HL-60/S4 treated with phorbol 12-myristate 13-acetate at 8.2 ng/mL for 4 days and 3 days (cell line): ENCODE results near the gene INTS14.
"Not testable (repeated sequence)": the region's sequence is repeated elsewhere in the genome, so short reads cannot be mapped to it uniquely, and the experiment has no call there.

Source experiments
- in situ Hi-C: fragments of 300-500 bp; cut with MboI; formaldehyde crosslinking; loops from 2 replicates; pipeline ENCODE4 v1.15.0; 2022; ENCODE audit warnings: low sequenced_read_pairs

Gene INTS14

DNA sequence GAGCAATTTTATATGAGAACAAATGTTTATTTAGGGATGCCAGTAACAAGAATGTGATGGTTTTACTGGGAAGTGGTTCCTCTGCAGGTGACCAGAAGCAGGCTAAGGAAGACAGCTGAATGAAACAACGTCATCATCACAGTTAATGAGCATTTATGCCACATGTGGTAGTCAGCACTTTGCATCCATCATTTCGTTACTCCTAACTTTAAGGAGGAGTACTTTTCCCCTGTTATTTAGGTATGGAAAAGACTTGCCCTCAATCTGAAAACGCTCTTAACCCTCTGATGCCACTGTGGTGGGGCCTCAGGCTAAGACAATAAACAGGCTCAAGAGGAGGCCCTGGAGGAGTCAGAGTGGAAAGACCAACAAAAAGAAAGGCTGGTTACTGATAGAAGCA is 31.2 kb downstream of the INTS14 start:
- in situ Hi-C loops, result no loop called here

DNA sequence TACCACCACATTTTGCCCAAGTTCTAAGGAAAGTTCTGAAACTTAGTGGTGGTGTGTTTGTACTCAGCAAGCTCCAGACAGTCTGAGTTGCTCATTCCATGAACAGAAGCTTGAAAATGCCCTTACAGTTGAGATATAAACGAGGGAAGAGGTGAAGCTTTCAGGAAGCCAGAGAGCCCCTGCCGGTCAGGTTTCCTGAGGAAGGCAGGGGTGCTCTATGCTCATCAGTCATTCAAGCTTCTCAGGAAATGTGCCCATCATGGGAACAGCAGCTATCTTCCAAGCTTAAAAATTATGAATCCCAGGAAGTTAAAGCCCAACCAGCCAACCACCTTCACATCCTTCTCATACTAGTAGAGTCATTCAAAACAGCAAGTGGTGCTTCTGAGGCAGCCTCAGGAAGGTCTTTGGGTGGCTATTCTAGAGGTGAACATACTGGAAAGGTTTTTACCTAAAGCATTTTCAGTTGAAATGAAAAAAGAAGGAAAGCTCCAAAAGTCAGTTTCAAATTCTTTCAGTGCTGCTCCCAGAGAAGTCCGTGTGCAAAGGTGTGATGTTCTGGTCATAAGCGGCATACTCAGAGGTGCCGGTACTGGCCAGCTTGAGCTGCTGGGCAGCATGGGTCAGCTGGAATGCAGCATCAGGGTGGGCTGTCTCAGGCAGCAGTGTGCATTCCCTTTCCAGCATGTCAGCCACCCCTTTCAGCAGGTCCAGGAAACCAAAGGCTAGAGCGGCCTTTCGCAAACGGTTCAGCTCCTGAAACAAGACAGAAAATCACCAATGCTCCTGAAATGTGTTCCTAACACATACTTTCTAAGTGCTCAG is 31.8 kb downstream of the INTS14 start:
- in situ Hi-C loops, result no loop called here

DNA sequence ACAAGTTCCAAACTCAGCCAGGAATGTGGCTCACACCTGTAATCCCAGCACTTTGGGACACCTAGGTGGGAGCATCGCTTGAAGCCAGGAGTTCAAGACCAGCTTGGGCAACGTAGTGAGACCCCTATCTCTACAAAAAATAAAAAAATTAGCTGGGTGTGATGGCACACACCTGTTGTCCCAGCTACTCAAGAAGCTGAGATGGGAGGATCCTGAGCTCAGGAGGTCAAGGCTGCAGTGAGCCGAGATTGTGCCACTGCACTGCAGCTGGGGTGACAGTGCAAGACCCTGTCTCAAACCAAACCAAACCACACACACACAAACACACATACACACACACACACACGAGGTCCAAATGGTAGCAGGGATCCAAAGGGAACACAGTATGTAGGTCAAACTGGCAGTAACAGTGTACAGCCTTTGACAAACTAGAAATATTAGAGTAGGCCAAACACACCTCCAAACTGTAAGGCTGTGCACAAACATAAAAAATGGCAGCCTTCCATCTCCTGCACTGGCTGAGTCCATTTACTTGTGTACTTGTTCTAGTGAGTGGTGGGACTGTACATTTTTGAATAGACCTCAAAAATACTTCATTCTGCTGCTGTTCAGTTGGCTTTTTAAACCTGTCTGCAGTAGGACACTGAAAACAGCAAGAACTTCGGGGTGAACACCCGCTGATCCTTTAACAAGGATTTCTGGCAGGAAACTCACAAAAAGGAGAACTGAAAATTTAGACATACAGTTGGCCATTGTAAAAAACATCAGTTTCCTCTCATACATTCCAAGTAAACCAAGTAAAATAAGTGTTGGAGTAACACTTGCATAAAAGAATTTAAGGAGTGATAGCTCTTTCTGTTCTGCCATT is 33.6 kb downstream of the INTS14 start:
- in situ Hi-C loops, result no loop called here

DNA sequence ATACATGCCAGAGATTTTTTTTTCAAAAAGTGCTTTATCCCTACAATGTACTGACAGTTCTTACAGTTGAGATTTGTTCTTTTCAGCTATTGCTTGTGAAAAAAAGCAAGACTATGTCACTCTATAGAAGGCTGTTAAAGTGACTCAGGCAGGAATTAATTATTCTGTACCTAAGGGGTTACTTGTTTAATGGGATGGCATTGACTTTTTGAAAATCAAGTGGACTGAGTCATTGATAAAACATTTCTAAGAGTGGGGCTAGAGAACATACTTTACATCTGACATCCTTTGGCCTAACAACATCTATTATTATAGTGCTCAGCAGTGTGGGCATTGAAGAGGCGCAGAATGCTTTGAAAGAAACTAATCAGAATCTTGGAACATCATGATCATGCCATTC is 34.3 kb downstream of the INTS14 start:
- in situ Hi-C loops, result no loop called here

DNA sequence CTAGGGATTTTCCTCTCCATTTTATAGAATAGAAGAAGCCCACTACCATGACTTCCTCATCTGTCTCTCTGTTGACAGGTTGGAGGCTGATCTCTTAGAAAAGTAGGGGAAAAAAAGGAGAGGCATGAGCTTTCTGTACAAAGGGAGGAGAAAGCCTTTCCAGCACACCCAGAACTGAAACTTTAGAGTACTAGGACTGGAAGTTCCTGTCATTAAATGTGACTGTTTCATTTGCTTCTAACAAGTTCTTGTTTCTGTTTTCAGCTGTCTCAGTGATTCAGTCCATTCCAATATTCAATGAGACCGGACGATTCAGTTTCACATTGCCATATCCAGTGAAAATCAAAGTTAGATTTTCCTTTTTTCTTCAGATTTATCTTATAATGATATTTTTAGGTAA is 39.0 kb downstream of the INTS14 start:
- in situ Hi-C loops, result no loop called here

DNA sequence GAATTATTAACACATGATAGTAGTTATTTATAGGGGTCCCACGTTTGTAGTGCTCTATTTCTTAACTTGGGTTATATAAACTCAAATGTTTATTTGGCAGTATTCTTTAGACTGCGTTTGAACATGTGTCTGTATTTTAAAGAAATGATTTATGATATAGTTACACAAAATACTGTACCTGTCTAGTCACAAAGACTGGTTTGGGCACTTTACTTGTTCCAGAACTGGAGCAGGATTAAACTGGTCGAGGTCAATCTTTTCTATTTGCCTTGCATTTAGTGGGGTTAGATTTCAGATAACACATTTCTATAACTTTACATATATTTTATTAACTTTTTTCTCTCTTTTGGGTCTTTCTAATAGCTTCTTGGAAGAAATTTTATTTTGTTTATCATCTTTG is 41.2 kb downstream of the INTS14 start:
- in situ Hi-C loops, result no loop called here

DNA sequence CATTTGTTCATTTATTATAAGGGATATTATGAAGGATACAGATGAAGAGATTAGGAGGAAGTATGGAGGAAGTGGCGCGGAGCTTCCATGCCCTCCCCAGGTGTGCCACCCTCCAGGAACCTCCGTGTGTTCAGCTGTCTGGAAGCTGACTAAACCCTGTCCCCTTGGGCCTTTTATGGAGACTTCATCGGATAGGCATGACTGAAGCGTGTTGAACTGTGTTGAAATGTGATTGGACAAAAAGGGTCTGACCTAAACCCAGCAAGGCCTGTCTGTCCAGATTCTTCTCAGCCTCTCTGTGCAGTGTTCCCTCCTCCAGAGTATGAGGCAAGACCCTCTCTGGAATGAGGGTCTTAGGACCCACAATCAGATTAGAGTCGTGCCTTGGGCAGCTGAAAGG is 49.0 kb downstream of the INTS14 start:
- in situ Hi-C loops, result no loop called here

DNA sequence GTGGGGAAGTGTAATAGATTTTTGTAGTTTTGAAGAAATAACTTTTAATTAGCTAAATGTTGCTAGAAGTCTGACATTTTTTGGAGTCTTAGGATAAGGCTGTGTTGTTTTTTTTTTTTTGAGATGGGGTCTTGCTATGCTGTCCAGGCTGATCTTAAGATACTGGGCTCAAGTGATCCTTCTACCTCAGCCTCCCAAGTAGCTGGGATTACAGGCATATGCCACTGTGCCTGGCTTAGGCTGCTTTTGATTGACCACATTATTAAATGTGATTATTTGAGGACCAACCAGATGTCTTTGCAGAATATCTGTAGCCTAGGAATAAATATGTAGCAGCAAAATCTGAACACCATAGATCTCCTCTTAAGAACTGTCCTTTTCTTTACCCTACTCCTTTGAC is 51.0 kb downstream of the INTS14 start:
- in situ Hi-C loops, result no loop called here

DNA sequence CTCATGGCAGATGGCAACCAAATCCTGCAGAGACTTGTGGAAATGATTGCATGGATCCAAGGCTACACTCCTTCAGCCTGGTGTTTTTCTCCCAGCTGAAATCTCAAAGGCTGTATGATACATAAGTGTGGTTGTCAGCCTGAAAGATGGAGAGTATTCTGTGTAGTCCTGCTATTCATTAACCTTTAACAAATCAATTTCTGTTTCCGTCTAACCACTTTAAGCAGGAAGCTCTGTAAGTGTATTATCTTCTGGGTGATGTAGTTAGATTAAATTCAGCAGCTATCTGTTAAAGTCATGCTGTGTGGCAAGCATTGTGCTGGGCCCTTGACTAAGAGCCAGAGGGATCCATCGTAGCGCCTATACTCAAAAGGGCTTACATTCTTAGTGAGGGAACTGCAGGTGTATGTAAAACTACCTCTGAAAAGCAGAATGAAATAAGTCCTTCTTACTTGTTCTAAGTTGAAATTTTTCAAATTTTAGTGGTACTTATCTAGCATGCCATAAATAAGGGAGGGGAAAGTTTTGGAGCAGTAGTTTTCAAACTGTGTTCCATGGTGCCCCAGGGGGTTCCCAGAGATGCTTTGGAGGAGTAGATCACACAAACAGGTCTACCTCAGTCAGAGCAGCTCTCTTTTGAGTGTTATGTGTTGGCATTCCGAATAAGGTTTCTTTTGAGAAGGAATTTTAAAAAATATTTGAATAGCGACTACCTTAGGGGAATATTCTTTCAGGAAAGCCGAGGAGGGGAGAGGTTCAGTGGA is 51.8 kb downstream of the INTS14 start:
- in situ Hi-C loops, result no loop called here

DNA sequence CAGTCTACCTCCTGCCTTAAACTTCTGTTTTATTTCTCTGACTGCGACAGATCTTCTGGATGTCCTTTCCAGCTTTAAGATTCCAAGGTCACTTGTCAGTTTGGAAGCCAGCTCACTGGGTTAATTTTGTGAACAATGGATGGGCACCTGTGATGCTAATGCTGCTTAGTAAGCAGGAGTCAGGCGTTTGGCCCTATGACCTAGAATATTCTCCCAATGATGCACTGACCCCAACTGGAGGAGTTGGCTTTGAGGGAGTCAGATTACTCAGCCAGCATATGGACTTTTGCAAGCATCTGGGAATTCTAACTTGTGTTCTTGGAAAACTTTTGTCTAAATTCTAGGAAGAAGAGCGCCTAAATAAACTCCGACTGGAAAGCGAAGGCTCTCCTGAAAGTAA is 52.6 kb downstream of the INTS14 start:
- in situ Hi-C loops, result no loop called here

DNA sequence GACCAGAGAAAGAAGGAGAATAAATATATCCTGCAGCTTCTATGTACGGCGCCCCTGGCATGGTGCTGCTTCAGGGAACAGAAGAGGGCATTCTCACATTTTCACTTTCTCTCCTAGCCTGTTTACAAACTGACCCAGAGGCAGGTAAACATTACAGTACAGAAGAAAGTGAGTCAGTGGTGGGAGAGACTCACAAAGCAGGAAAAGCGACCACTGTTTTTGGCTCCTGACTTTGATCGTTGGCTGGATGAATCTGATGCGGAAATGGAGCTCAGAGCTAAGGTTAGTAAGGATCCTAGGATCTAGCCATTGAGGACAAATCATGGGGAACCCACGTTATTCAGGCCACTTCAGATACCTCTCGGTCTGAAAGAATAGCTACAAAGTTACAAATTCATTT is 54.3 kb downstream of the INTS14 start:
- in situ Hi-C loops, result no loop called here

DNA sequence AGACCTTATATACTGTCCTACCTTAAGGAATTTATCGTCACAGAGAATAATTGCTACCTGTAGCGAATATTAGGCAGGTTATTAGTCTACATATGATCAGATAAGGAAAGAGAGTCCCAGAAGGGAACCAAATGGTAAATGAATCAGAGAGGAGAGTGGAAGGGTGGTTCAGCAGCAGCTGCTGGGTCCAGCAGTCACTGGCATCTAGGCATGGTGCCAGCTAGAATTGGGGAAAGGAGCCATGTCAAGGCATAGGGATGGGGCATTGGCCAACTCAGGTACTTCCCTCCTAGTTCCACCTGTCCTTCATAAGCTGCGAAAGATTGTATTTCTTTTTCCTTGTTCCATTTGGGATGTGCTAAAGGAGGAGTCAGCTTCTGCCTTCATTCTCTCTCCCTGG is 57.2 kb downstream of the INTS14 start:
- in situ Hi-C loops, result no loop called here

DNA sequence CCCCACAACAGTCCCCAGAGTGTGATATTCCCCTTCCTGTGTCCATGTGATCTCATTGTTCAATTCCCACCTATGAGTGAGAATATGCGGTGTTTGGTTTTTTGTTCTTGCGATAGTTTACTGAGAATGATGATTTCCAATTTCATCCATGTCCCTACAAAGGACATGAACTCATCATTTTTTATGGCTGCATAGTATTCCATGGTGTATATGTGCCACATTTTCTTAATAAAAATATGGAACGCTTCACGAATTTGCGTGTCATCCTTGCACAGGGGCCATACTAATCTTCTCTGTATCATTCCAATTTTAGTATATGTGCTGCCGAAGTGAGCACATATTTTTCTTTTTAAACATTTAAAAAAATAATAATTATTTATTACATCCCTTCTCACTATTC is 58.1 kb downstream of the INTS14 start:
- in situ Hi-C loops, result not testable (repeated sequence)

DNA sequence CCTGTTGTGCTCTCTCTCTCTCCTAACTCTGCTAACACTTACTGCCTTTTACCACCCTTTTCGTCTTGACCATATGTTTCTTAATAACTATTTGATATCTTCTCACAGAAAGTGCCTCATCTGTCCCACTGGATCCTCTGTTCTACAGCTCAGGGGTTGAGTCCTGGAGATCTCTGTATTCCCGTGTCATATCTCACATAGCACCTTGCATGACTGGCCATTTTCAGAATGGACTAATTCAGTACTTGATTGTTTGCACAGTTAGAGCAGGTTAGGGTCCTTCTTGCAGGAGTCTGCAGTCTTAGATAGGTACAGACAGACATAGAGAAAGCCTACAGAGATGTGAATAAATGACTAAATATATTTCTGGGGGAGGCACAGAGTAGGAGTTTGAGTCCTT is 59.7 kb downstream of the INTS14 start:
- in situ Hi-C loops, result no loop called here

DNA sequence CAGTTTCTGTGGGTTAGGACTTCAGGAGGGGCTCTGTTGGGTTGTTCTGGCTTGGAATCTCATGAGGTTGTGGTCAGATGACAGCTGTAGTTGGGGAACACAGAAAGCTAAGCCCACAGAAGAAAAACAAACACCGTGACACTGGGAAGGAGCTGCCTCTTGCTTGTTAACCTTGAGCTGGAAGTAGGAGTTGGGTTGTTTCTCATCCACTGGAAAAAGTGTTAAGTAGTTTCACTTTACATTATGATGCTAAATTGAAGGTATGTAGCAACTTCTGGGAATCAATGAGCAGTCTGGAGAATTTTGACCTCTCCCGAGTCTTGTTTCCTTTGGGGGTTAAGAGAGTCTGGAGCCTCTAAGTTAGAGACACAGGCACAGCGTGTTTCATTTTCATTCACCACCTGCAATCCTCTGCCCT is 60.2 kb downstream of the INTS14 start:
- in situ Hi-C loops, result no loop called here

DNA sequence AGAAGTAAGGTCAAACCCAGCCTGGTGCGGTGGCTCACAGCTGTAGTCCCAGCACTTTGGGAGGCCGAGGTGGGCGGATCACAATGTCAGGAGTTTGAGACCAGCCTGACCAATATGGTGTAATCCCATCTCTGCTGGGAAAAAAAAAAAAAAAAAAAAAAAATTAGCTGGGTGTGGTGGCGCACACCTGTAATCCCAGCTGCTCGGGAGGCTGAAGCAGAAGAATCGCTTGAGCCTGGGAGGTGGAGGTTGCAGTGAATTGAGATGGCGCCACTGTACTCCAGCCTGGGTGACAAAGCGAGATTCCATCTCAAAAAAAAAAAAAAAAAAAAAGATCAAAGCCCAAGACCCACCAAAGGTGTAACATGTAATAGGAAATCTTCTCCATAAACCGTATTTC is 61.6 kb downstream of the INTS14 start:
- in situ Hi-C loops, result not testable (repeated sequence)

DNA sequence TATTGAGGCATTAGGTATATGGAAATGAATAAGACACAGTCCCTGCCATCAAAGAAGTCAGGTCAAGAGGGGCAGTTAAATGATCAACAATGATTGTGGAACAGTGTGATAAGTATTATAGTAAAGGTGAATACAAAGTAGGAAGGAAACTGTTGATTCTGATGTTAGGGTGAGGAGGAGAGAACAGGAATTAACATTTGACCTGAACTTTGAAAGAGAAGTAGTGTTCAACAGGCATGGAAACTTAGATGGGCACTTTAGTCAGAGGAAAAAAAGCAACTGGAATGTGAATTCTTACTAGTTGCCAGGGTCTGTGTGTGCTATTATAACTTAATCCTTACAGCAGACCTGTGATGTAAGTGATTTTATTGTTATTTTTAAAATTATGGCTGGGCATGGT is 63.1 kb downstream of the INTS14 start:
- in situ Hi-C loops, result no loop called here

DNA sequence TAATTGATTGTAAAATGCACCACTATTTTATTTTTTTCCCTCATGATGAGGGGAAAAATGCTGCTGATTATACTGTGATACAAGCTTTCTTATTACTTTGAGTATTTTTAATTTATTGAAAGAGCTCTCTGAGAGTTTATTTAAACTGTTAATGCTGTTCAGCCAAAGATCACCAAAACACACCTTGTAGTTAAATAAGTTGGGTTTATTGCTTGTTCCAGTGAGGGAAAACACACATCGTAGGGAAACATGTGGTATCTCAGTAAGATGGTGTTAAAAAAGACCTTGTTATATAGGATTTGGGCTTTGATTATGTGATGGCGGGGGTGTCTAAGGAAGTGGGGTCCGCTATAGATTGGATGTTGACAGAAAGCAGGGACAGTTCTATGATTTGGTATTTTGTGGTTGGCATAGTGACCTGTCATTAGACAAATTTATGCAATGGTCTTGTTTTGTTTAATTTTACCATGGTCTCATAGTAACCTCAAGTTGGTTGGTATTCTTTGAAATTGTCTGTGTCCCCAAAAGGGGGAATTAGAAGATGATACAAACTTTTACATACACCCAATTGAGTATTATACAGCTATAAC is 69.6 kb downstream of the INTS14 start:
- in situ Hi-C loops, result no loop called here

DNA sequence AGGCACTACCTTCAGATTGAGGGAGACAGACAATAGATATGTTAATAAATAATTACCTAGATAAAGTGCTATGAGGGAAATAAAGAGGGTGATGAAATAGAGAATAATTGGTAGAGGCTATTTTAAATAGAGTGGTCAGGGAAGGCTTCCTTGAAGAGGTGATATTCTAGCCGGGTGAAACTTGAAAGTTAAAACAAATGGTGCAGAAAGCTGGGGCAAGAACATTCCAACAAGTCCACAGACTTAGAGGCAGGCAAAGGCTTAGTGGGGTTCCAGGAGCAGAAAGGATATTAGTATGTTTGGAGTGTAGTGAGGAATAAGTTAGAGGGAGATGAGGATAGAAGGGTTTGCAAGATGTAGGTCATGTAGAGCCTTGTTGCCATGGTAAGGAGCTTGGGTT is 70.6 kb downstream of the INTS14 start:
- in situ Hi-C loops, result no loop called here

DNA sequence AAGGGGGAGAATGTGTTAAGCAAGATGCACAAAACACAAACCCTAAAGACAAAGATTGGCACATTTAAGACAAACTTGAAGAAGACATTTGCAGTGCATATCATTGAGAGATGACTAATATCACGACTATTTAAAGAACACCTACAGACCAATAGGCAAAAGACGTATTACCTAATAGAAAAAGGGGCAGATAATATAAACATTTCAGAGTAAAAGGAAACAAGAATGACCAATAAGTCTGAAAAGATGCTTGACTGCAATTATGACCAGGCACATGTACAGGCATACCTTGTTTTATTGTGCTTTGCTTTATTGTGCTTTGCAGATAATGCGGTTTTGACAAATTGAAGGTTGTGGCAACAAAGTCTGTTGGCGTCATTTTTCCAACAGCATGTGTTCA is 75.7 kb downstream of the INTS14 start:
- in situ Hi-C loops, result no loop called here
